ENCODE results near the gene POLR1B.

The POLR1B gene

GRCh38 chr2:112621790-112622527 is 79.7 kb downstream of the POLR1B start:
- DNase-seq (ENCODE audit: extremely low spot score) = no peak
- ChIA-PET POLR2A (no interaction called here), CTCF (interaction anchor here (1.1 to 15.2 kb wide), 5 partner anchors 9 to 105 kb away, joined by 3 to 416 read pairs (median 11); partner anchors contain the start of gene NT5DC4)

GRCh38 chr2:112622528-112622849 is 80.2 kb downstream of the POLR1B start:
- TF ChIP-seq CTCF (IDR thresholded peaks at IDR 0.05; ENCODE audit: control extremely low read depth, extremely low read depth, low read depth, missing control alignments) = no peak
- POLR2A ChIA-PET = interaction anchor here (0.7 kb wide), 1 partner anchor 108 kb away, joined by 4 read pairs; no protein-coding TSS in a partner anchor
- CTCF ChIA-PET = interaction anchor here (1.2 to 15.2 kb wide), 3 partner anchors 12 to 103 kb away, joined by 3 to 416 read pairs (median 42); partner anchors contain the start of gene NT5DC4
- DNase-seq (ENCODE audit: extremely low spot score) = no peak

More at GRCh38 chr2:112621790-112622527, 79.7 kb downstream of the POLR1B start:
- no peak for TF ChIP-seq CTCF (IDR thresholded peaks at IDR 0.05; ENCODE audit: control extremely low read depth, extremely low read depth, low read depth, missing control alignments)

- POLR2A ChIA-PET = no interaction called here
- peak; percentile 62 for DNase-seq (ENCODE audit: extremely low spot score)
- CTCF ChIA-PET = interaction anchor here (0.7 to 15.2 kb wide), 13 partner anchors 10 to 318 kb away, joined by 3 to 416 read pairs (median 10); partner anchors contain the start of genes NT5DC4 and SLC20A1
- no peak for TF ChIP-seq CTCF (IDR thresholded peaks at IDR 0.05; ENCODE audit: control extremely low read depth, extremely low read depth, low read depth, missing control alignments)
These were observed 81.9 kb downstream of the POLR1B start for GRCh38 chr2:112623913-112624777.

- TF ChIP-seq CTCF (IDR thresholded peaks at IDR 0.05; ENCODE audit: control extremely low read depth, extremely low read depth, low read depth, missing control alignments) = no peak
- ChIA-PET CTCF (interaction anchor here (1.3 to 15.2 kb wide), 21 partner anchors 9 to 317 kb away, joined by 3 to 416 read pairs (median 9); partner anchors contain the start of genes NT5DC4 and SLC20A1), POLR2A (interaction anchor here (0.6 to 1.2 kb wide), 2 partner anchors 21 to 28 kb away, joined by 3 to 5 read pairs; partner anchors contain the start of gene SLC20A1)
- no peak for DNase-seq (ENCODE audit: extremely low spot score)
These were observed 83.3 kb downstream of the POLR1B start for GRCh38 chr2:112625474-112626114.

GRCh38 chr2:112626604-112627059 is 84.4 kb downstream of the POLR1B start:
- CTCF ChIA-PET = interaction anchor here (0.6 to 15.2 kb wide), 30 partner anchors 8 to 316 kb away, joined by 3 to 416 read pairs (median 7); partner anchors contain the start of genes NT5DC4 and SLC20A1
- POLR2A ChIA-PET = interaction anchor here (1.0 kb wide), 1 partner anchor 19 kb away, joined by 3 read pairs; the partner anchor contains the start of gene SLC20A1
- peak; percentile 70 for DNase-seq (ENCODE audit: extremely low spot score)
- peak; percentile 93 for TF ChIP-seq CTCF (IDR thresholded peaks at IDR 0.05; ENCODE audit: control extremely low read depth, extremely low read depth, low read depth, missing control alignments)
